ENCODE data around the gene KIRREL1.

DNA sequence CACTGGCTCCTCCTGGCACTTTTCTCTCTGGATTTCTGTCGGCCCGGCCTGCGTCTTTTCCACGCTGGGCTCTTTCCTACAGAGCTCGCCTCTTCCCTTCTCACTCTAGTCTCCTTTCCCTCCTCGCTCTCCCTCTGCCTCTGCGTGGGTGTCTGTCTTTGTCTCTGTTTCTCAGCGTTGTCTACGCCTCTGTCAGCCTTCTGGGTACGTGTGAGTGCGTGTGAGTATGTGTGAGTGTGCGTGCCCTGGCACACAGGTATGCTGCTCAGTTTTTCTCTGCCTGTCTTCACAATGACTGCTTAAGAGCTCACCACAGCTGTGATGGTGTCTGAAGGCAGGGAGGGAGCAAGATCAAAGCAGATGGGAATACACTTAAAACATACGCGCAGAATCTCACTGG lies 77.7 kb downstream of the KIRREL1 start:
- TF ChIP-seq, protein P1, sequence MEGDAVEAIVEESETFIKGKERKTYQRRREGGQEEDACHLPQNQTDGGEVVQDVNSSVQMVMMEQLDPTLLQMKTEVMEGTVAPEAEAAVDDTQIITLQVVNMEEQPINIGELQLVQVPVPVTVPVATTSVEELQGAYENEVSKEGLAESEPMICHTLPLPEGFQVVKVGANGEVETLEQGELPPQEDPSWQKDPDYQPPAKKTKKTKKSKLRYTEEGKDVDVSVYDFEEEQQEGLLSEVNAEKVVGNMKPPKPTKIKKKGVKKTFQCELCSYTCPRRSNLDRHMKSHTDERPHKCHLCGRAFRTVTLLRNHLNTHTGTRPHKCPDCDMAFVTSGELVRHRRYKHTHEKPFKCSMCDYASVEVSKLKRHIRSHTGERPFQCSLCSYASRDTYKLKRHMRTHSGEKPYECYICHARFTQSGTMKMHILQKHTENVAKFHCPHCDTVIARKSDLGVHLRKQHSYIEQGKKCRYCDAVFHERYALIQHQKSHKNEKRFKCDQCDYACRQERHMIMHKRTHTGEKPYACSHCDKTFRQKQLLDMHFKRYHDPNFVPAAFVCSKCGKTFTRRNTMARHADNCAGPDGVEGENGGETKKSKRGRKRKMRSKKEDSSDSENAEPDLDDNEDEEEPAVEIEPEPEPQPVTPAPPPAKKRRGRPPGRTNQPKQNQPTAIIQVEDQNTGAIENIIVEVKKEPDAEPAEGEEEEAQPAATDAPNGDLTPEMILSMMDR (optimal IDR thresholded peaks at IDR 0.05 in 1 of 3, IDR thresholded peaks at IDR 0.05 in 1 of 3, conservative IDR thresholded peaks at IDR 0.05 in 1 of 3; ENCODE audit: extremely low read depth in 1 of 3, insufficient read depth in 2 of 3, low read length in 3 of 3) = no peak
- TF ChIP-seq EZH2 (IDR thresholded peaks at IDR 0.05; ENCODE audit: low read length) = no peak

Data from keratinocyte (primary cell).